PC-3 (cell line): ENCODE data around the gene ADCY9.

Experiments used
- CTCF ChIP-seq: fragments of 300-600 bp; sonication (generic); conservative IDR thresholded peaks from 2 replicates; pipeline ENCODE4 v1.5.1; 2017; ENCODE audit warnings: antibody characterized with exemption, low read depth, mild to moderate bottlenecking, low read length
- EZH2 ChIP-seq: fragments of 300-600 bp; sonication (generic); IDR thresholded peaks from one replicate; pipeline ENCODE4 v1.6.1; 2017; ENCODE audit warnings: antibody characterized with exemption, mild to moderate bottlenecking, low read length; ENCODE audit not compliant: unreplicated experiment
- EZH2phosphoT487 ChIP-seq: fragments of 300-600 bp; sonication (generic); IDR thresholded peaks from 2 replicates; pipeline ENCODE4 v1.6.1; 2018; ENCODE audit warnings: mild to moderate bottlenecking, antibody characterized with exemption, low read length, borderline replicate concordance

- TF ChIP-seq EZH2phosphoT487 = no peak
- TF ChIP-seq CTCF = no peak
- no peak for TF ChIP-seq EZH2
Observed at GRCh38 chr16:3997231-3997841, 118.9 kb downstream of the ADCY9 start.
